RCC 7860 (cell line): ENCODE measurements around the gene RIC8A.

Experiments
- DNase-seq: peaks from one replicate; pipeline ENCODE4 v3.0.0-alpha.2; 2015; ENCODE audit warnings: low spot score
- FAIRE-seq: peaks from 2 replicates; lab custom pipeline; 2012; peaks lifted over from hg19 to GRCh38; lab: Jason Lieb, UNC

Gene RIC8A

GRCh38 chr11:240315-240714 is 32.8 kb downstream of the RIC8A start:
- FAIRE-seq (no peak), DNase-seq (no peak)

GRCh38 chr11:241634-242033 is 34.1 kb downstream of the RIC8A start:
- DNase-seq (no peak), FAIRE-seq (no peak)

- DNase-seq (no peak), FAIRE-seq (no peak)
Measured at GRCh38 chr11:244376-244775, 36.9 kb downstream of the RIC8A start.

- DNase-seq (no peak), FAIRE-seq (no peak)
Measured at GRCh38 chr11:249062-249461, 41.6 kb downstream of the RIC8A start.

- FAIRE-seq, result no peak
- no peak for DNase-seq
Measured at GRCh38 chr11:250274-250673, 42.8 kb downstream of the RIC8A start.

- DNase-seq (no peak), FAIRE-seq (no peak)
Measured at GRCh38 chr11:250740-251299, 43.3 kb downstream of the RIC8A start.

GRCh38 chr11:251550-251949 is 44.0 kb downstream of the RIC8A start:
- DNase-seq (no peak), FAIRE-seq (no peak)

- FAIRE-seq (no peak), DNase-seq (no peak)
Measured at GRCh38 chr11:252666-253065, 45.2 kb downstream of the RIC8A start.

GRCh38 chr11:253160-253885 is 45.8 kb downstream of the RIC8A start:
- DNase-seq, result no peak
- FAIRE-seq, result no peak

- no peak for DNase-seq
- FAIRE-seq, result no peak
Measured at GRCh38 chr11:253886-254270, 46.4 kb downstream of the RIC8A start.

- FAIRE-seq (no peak), DNase-seq (no peak)
Measured at GRCh38 chr11:255176-255575, 47.7 kb downstream of the RIC8A start.

- FAIRE-seq (no peak), DNase-seq (no peak)
Measured at GRCh38 chr11:255816-256215, 48.3 kb downstream of the RIC8A start.

- DNase-seq, result no peak
- no peak for FAIRE-seq
Measured at GRCh38 chr11:256952-257737, 49.6 kb downstream of the RIC8A start.

GRCh38 chr11:257766-258493 is 50.4 kb downstream of the RIC8A start:
- no peak for DNase-seq
- FAIRE-seq, result no peak

GRCh38 chr11:259413-259812 is 51.9 kb downstream of the RIC8A start:
- DNase-seq (no peak), FAIRE-seq (no peak)

GRCh38 chr11:261624-262023 is 54.1 kb downstream of the RIC8A start:
- DNase-seq (no peak), FAIRE-seq (no peak)
